Erythroblast (primary cell): ENCODE data around the gene FAM209B.

Experiments
- DNase-seq, 2 experiments: peaks; one replicate each; lab custom pipeline; 2025; lab: John Stamatoyannopoulos, UW
- GATA1 ChIP-seq: IDR thresholded peaks from 2 replicates; pipeline ENCODE4 v1.6.1; 2011; ENCODE audit warnings: low read depth, mild to moderate bottlenecking, control low read depth, low read length, moderate library complexity
- POLR2A ChIP-seq: IDR thresholded peaks from 2 replicates; pipeline ENCODE4 v1.6.1; 2011; ENCODE audit warnings: mild to moderate bottlenecking, low read length

Gene FAM209B

GRCh38 chr20:56565511-56565910 is 32.5 kb downstream of the FAM209B start:
- TF ChIP-seq GATA1 (no peak), POLR2A (no peak)
- no peak for DNase-seq

DNA sequence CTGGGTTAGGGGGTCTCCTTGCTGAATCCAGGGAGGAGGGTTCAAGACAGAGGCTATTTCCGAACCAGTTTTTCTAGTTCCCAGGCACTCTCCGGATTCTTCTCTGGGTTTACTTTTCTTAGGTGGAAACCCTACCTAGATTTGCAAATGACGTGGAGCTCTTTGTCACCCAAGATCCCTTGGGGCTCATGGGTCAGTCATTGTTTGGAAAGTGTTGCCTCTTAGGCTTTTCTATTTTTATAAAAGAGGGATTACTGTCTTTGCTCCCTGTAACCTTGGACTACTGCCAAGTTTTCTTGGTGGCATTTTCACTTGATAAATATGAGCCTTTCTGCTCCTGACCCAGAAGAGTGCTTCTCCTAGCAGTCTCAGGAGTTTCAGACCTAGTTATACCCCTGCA is 33.6 kb downstream of the FAM209B start:
- DNase-seq: no peak

DNA sequence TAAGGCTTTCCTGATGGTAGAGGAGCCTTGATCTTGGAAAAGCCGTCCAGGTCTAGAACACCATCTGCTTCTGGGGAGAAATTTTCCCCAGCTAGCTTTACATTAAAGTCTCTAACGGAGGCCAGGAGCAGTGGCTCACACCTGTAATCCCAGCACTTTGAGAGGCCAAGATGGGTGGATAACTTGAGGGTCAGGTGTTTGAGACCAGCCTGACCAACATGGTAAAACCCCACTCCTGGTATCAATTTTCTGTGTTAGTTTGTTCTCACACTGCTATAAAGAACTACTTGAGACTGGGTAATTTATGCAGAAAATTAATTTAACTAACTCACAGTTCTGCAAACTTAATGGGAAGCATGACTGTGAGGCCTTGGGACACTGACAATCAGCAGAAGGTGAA is 37.8 kb downstream of the FAM209B start:
- DNase-seq: no peak
- TF ChIP-seq POLR2A (no peak), GATA1 (no peak)

More for the DNA sequence above, 33.6 kb downstream of the FAM209B start:
- TF ChIP-seq GATA1 (no peak), POLR2A (no peak)

DNA sequence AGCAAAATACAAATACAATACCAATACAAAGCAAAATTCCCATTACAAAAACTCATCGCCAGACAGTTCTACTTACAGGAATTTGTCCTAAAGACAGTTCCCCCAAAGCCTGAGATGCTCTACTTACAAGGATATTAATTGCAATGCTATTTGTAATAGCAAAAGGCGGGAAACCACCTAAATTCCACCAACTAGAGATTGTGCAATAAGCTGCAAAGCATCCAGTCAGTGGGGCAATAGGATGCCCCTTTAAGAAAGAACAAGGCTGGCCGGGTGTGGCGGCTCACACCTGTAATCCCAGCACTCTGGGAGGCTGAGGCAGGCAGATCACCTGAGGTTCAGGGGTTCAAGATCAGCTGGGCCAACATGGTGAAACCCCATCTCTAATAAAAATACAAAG is 39.1 kb downstream of the FAM209B start:
- no peak for TF ChIP-seq POLR2A
- no peak for TF ChIP-seq GATA1
- no peak for DNase-seq

DNA sequence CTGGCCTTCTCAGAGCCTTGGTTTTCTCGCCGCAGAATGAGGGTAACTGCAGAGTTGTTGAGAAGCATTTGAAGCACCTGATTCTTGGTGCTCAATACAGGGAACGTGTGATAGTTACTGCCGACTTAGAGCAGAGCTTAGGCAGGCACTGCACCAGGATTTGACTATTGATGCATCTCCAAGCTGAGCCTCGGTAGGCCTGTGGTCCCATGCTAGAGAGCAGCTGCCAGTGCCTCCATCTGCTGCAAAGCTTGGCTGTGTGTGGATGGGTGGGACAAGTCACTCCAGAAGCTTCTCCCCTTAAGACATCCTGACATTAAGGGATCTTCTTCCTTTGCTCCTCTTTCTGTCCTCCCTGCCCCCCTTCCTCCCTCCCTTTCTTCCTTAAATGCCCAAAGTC is 40.9 kb downstream of the FAM209B start:
- no peak for DNase-seq
- TF ChIP-seq GATA1 (no peak), POLR2A (no peak)

DNA sequence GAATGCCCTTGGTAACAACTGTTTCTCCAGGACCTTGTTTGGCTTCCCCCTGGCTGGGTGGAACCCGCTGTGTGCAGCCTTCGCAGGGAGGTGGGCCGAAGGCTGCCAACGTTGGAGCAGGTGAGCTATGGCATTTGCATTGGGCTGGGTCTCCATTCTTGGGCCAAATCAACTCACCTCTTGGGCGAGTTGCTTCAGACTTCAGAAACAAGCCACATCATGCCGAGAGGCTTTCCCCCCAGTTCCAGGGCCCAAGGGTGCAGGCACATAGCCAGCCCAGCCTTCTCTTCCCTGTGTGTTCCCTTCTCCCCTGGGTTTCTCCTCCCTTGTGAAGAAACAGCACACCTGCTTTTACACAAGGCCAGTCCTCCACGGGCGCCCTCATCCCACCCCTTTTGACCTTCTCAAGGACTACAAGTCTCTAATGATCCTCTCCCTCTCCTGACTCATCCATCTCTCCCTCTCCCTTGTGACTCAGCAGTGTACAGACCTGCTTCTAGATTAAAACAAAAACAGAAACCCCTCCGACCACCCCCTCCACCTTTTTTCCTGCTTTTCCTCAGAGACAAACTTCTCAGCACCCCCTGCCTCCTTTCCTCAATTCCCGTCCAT is 41.6 kb downstream of the FAM209B start:
- DNase-seq: no peak
- TF ChIP-seq POLR2A (no peak), GATA1 (no peak)

- no peak for DNase-seq
Measured at GRCh38 chr20:56575157-56575556, 42.1 kb downstream of the FAM209B start.

GRCh38 chr20:56575961-56576360 is 42.9 kb downstream of the FAM209B start:
- TF ChIP-seq POLR2A (no peak), GATA1 (no peak)
- no peak for DNase-seq

More at GRCh38 chr20:56575157-56575556, 42.1 kb downstream of the FAM209B start:
- TF ChIP-seq GATA1: no peak
- TF ChIP-seq POLR2A: no peak

- DNase-seq: no peak
- no peak for TF ChIP-seq POLR2A
- TF ChIP-seq GATA1: no peak
Measured at GRCh38 chr20:56579301-56579710, 46.3 kb downstream of the FAM209B start.

DNA sequence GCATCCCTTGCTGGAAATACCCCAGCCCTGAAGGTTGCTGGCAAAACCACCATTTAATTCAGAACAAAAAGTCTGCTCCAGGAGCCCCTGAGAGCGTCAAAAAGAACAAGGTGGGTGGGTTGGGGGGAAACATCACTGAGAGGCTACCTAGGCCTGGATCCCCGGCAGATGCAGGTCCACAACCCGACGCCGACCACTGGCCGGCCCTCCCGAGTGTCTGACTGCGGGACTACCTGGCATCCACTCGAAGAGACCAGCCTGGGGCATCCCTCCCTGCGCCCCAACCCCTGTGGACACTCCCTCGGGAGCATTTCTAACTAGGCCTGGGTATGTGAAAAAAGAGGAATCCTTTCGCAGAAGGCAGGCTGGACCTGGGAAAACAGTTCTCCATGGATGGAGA is 47.2 kb downstream of the FAM209B start:
- no peak for DNase-seq
- TF ChIP-seq GATA1: no peak
- TF ChIP-seq POLR2A: no peak

DNA sequence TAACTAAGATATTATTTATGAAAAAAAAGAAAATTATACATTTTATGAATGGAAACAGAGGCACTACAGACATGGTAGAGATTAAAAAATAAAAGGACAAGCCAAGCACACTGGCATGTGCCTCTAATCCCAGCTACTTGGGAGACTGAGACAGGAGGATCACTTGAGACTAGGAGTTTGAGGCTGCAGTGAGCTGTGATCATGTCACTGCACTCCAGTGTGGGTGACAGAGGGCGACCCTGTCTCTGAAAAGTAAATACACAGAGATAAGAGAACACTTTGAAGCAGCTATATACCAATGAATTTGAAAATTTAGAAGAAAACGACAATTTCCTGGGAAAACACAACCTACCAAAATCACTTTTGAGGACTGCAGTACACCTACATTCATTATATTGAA is 48.7 kb downstream of the FAM209B start:
- DNase-seq: no peak
- TF ChIP-seq POLR2A (no peak), GATA1 (no peak)

DNA sequence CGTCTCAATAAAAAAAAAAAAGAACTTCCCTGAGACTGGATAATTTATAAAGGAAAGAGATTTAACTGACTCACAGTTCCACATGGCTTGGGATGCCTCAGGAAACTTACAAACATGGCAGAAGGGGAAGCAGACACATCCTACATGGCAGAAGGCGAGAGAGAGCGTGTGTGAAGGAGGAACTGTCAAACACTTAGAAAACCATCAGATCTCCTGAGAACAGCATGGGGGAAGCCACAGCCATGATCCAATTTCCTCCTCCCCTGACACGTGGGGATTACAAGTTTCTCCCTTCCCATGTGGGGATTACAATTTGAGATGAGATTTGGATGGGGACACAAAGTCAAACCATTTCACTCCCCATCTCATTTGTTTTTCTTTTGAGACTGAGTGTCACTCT is 49.5 kb downstream of the FAM209B start:
- DNase-seq: no peak

GRCh38 chr20:56584916-56585315 is 51.9 kb downstream of the FAM209B start:
- DNase-seq: no peak
- no peak for TF ChIP-seq GATA1
- TF ChIP-seq POLR2A: no peak

More for the DNA sequence above, 49.5 kb downstream of the FAM209B start:
- no peak for TF ChIP-seq GATA1
- no peak for TF ChIP-seq POLR2A
